IMR-90 (cell line): ENCODE results near the gene ANKUB1. TPM values are rescaled to one million over a fixed set of nuclear protein-coding genes. Genes with fewer than 3 reads are reported as not detected.

Experiments
- ATAC-seq: fragments of 200-7000 bp; cut with Tn5 transposase; 2 replicates; pipeline ENCODE4 v1.9.1; 2020; ENCODE audit warnings: low read depth, mild to moderate bottlenecking, moderate library complexity
- BruUV-seq: library from RNA; stranded (reverse); fragments of 400-500 nt; replicated peaks from 2 replicates; lab custom pipeline; 2021; lab: Mats Ljungman, UMichigan
- CTCF ChIA-PET: fragments of 300-600 bp; formaldehyde crosslinking; extraction: SDS; loops from one replicate; lab custom pipeline; 2021; ENCODE audit warnings: antibody characterized with exemption; lab: Yijun Ruan, JAX
- POLR2A ChIA-PET: fragments of 300-600 bp; sonication (Branson Sonifier 250); formaldehyde crosslinking; loops from one replicate; lab custom pipeline; 2022; ENCODE audit warnings: antibody characterized with exemption; ENCODE audit not compliant: unreplicated experiment; lab: Charles Lee
- DNase-seq: peaks from one replicate; pipeline ENCODE4 v3.0.0; 2013
- H2AFZ ChIP-seq: replicated peaks from 2 replicates; pipeline ENCODE3; 2013; ENCODE audit warnings: low read length, mild to moderate bottlenecking; ENCODE audit not compliant: poor library complexity
- H2AK5ac ChIP-seq: 2 replicates; pipeline ENCODE4 v1.6.1; 2013; ENCODE audit warnings: low read depth, low read length, inconsistent platforms
- H2AK9ac ChIP-seq: replicated peaks from 2 replicates; pipeline ENCODE3; 2013; ENCODE audit warnings: mild to moderate bottlenecking, low read depth, low read length, moderate library complexity; ENCODE audit not compliant: poor library complexity
- H2BK120ac ChIP-seq: 2 replicates; pipeline ENCODE4 v1.6.1; 2013; ENCODE audit warnings: low read depth, low read length, inconsistent platforms
- H2BK15ac ChIP-seq: 3 replicates; pipeline ENCODE4 v1.6.1; 2013; ENCODE audit warnings: low read depth, low read length, inconsistent platforms
- H2BK20ac ChIP-seq: 2 replicates; pipeline ENCODE4 v1.6.1; 2013; ENCODE audit warnings: low read depth, mild to moderate bottlenecking, inconsistent platforms, low read length, moderate library complexity
- H2BK5ac ChIP-seq: 2 replicates; pipeline ENCODE4 v1.6.1; 2013; ENCODE audit warnings: mild to moderate bottlenecking, low read depth, low read length, inconsistent platforms; ENCODE audit not compliant: poor library complexity, severe bottlenecking
- H3K14ac ChIP-seq: replicated peaks from 2 replicates; pipeline ENCODE4 v1.6.1; 2013; ENCODE audit warnings: low read depth, low read length, inconsistent platforms
- H3K18ac ChIP-seq: 2 replicates; pipeline ENCODE4 v1.6.1; 2013; ENCODE audit warnings: low read depth, low read length, control low read depth
- H3K23ac ChIP-seq: 2 replicates; pipeline ENCODE4 v1.6.1; 2013; ENCODE audit warnings: low read depth, low read length, inconsistent platforms
- H3K27ac ChIP-seq: 2 replicates; pipeline ENCODE4 v1.5.1; 2013; ENCODE audit warnings: mild to moderate bottlenecking, control low read depth, low read length; ENCODE audit not compliant: insufficient read depth
- H3K27me3 ChIP-seq: 2 replicates; pipeline ENCODE4 v1.6.1; 2013; ENCODE audit warnings: low read length; ENCODE audit not compliant: control insufficient read depth, insufficient read depth
- H3K36me3 ChIP-seq: 2 replicates; pipeline ENCODE4 v1.6.1; 2013; ENCODE audit warnings: low read length, mixed read lengths; ENCODE audit not compliant: control insufficient read depth, insufficient read depth
- H3K4ac ChIP-seq: 2 replicates; pipeline ENCODE4 v1.6.1; 2013; ENCODE audit warnings: low read depth, low read length, inconsistent platforms
- H3K4me1 ChIP-seq: 2 replicates; pipeline ENCODE4 v1.6.1; 2013; ENCODE audit warnings: low read length, mixed read lengths; ENCODE audit not compliant: control insufficient read depth, insufficient read depth
- H3K4me2 ChIP-seq: 2 replicates; pipeline ENCODE4 v1.6.1; 2013; ENCODE audit warnings: low read depth, mild to moderate bottlenecking, control low read depth, low read length, moderate library complexity
- H3K4me3 ChIP-seq: 2 replicates; pipeline ENCODE4 v1.5.1; 2013; ENCODE audit warnings: low read depth, mild to moderate bottlenecking, control low read depth, low read length, moderate library complexity; ENCODE audit not compliant: insufficient read depth
- H3K56ac ChIP-seq: 2 replicates; pipeline ENCODE4 v1.6.1; 2013; ENCODE audit warnings: low read length, inconsistent platforms; ENCODE audit not compliant: insufficient read depth; ENCODE audit errors: extremely low read depth
- H3K79me1 ChIP-seq, 2 experiments: 2 replicates each; pipeline ENCODE4 v1.6.1; 2013; ENCODE audit warnings: low read length in 2 of 2, inconsistent platforms in 1 of 2, low read depth in 1 of 2
- H3K9ac ChIP-seq: 2 replicates; pipeline ENCODE4 v1.6.1; 2013; ENCODE audit warnings: low read depth, low read length, control low read depth
- H3K9me1 ChIP-seq: 2 replicates; pipeline ENCODE4 v1.6.1; 2013; ENCODE audit warnings: low read length, inconsistent platforms; ENCODE audit not compliant: insufficient read depth
- H3K9me3 ChIP-seq: 2 replicates; pipeline ENCODE4 v1.6.1; 2013; ENCODE audit warnings: low read length; ENCODE audit not compliant: control insufficient read depth, insufficient read depth
- H4K20me1 ChIP-seq: 2 replicates; pipeline ENCODE4 v1.6.1; 2013; ENCODE audit warnings: low read length, inconsistent platforms; ENCODE audit not compliant: insufficient read depth
- H4K5ac ChIP-seq: 2 replicates; pipeline ENCODE4 v1.6.1; 2013; ENCODE audit warnings: mild to moderate bottlenecking, low read depth, low read length, control low read depth
- H4K8ac ChIP-seq, 2 experiments: 2 replicates each; pipeline ENCODE4 v1.6.1; 2013; ENCODE audit warnings: low read depth in 2 of 2, low read length in 2 of 2, control low read depth in 1 of 2, inconsistent platforms in 1 of 2
- H4K91ac ChIP-seq: 2 replicates; pipeline ENCODE4 v1.6.1; 2013; ENCODE audit warnings: low read depth, low read length, inconsistent platforms; ENCODE audit not compliant: insufficient read depth
- BHLHE40 ChIP-seq: fragments of 150-350 bp; IDR thresholded peaks from 2 replicates; pipeline ENCODE4 v1.6.1; 2016; ENCODE audit warnings: mild to moderate bottlenecking, low read depth, low read length
- CEBPB ChIP-seq: IDR thresholded peaks from 2 replicates; pipeline ENCODE4 v1.6.1; 2012; ENCODE audit warnings: low read depth, low read length, improper control_type of control experiment
- CHD1 ChIP-seq: IDR thresholded peaks from 2 replicates; pipeline ENCODE4 v1.6.1; 2012; ENCODE audit warnings: low read depth, low read length, improper control_type of control experiment
- CTCF ChIP-seq: conservative IDR thresholded peaks from 2 replicates; pipeline ENCODE4 v1.5.1; 2012; ENCODE audit warnings: mild to moderate bottlenecking, low read depth, low read length, improper control_type of control experiment
- ELK1 ChIP-seq: fragments of 150-350 bp; IDR thresholded peaks from 2 replicates; pipeline ENCODE4 v1.6.1; 2016; ENCODE audit warnings: low read depth, mild to moderate bottlenecking, low read length, moderate library complexity, borderline replicate concordance
- FOS ChIP-seq: fragments of 150-350 bp; IDR thresholded peaks from 2 replicates; pipeline ENCODE4 v1.6.1; 2016; ENCODE audit warnings: low read depth, low read length
- MAFK ChIP-seq: IDR thresholded peaks from 2 replicates; pipeline ENCODE4 v1.6.1; 2012; ENCODE audit warnings: low read depth, low read length, improper control_type of control experiment
- MAZ ChIP-seq: IDR thresholded peaks from 2 replicates; pipeline ENCODE4 v1.6.1; 2012; ENCODE audit warnings: low read depth, mild to moderate bottlenecking, low read length, improper control_type of control experiment, moderate library complexity, borderline replicate concordance
- MXI1 ChIP-seq: IDR thresholded peaks from 2 replicates; pipeline ENCODE4 v1.6.1; 2012; ENCODE audit warnings: low read depth, mild to moderate bottlenecking, low read length, moderate library complexity, borderline replicate concordance
- NFE2L2 ChIP-seq: fragments of 150-350 bp; IDR thresholded peaks from 2 replicates; pipeline ENCODE4 v1.6.1; 2016; ENCODE audit warnings: low read depth, mild to moderate bottlenecking, low read length
- POLR2A ChIP-seq: IDR thresholded peaks from 2 replicates; pipeline ENCODE4 v1.6.1; 2012; ENCODE audit warnings: mild to moderate bottlenecking, low read depth, low read length
- RAD21 ChIP-seq: IDR thresholded peaks from 2 replicates; pipeline ENCODE4 v1.6.1; 2012; ENCODE audit warnings: low read length, improper control_type of control experiment
- RCOR1 ChIP-seq: IDR thresholded peaks from 2 replicates; pipeline ENCODE4 v1.6.1; 2012; ENCODE audit warnings: mild to moderate bottlenecking, low read length, improper control_type of control experiment; ENCODE audit not compliant: insufficient replicate concordance
- RFX5 ChIP-seq: IDR thresholded peaks from 2 replicates; pipeline ENCODE4 v1.8.0; 2012; ENCODE audit warnings: low read depth, mild to moderate bottlenecking, low read length, moderate library complexity
- SMC3 ChIP-seq: fragments of 150-350 bp; IDR thresholded peaks from 2 replicates; pipeline ENCODE4 v1.6.1; 2016; ENCODE audit warnings: low read depth, mild to moderate bottlenecking, antibody characterized with exemption, low read length, moderate library complexity
- USF2 ChIP-seq: fragments of 150-350 bp; IDR thresholded peaks from 2 replicates; pipeline ENCODE4 v1.6.1; 2017; ENCODE audit warnings: mild to moderate bottlenecking, antibody characterized with exemption, low read length, low read depth
- WGBS, 2 experiments: methylation state at CpG; one replicate each; pipeline versions ENCODE4 v1.1.5 to v1.1.7; 2013; ENCODE audit warnings: missing lambda C conversion rate in 2 of 2; ENCODE audit not compliant: insufficient read length in 1 of 2; ENCODE audit errors: extremely low coverage in 2 of 2; 5-methylcytosine and 5-hydroxymethylcytosine counted together
- dilution Hi-C: fragments of 300-500 bp; cut with HindIII; formaldehyde crosslinking; loops from one replicate; pipeline ENCODE4 v1.14.3; 2018; ENCODE audit warnings: low sequenced_read_pairs; ENCODE audit not compliant: unreplicated experiment
- in situ Hi-C: fragments of 300-500 bp; cut with MboI; formaldehyde crosslinking; loops from 3 replicates; pipeline ENCODE4 v1.14.3; 2019; ENCODE audit warnings: low sequenced_read_pairs, inconsistent platforms, mixed read lengths
- intact Hi-C: fragments of 100-400 bp; cut with micrococcal nuclease; formaldehyde crosslinking; loops from 2 replicates; pipeline ENCODE4 v1.10.0; 2022
- polyA plus RNA-seq, 3 experiments: library from polyadenylated mRNA; depleted of rRNA; stranded (reverse); fragments of >200 nt; gene quantifications; 2 replicates each; pipeline ENCODE4 v1.2.3, GENCODE V29; 2012; ENCODE audit warnings: low replicate concordance in 1 of 3
- total RNA-seq: library from RNA; depleted of rRNA; stranded (reverse); fragments of >200 nt; gene quantifications from 2 replicates; pipeline ENCODE4 v1.2.3, GENCODE V29; 2012

Gene ANKUB1
- total and polyA plus RNA-seq, 2 of the 4 experiments (the other 2 are of a cell fraction), result not detected

- Histone ChIP-seq H3K9me3 (no peaks in the 10 kb centered on the region), H2BK15ac (peak overlapping the region; percentile 34; the same call in 1 of the 3 replicates), H2BK120ac (0 out of 2 replicates have a peak overlapping the region, but pooled peaks have one; percentile 8), H2AK9ac (no peak overlapping the region), H2AFZ (no peak overlapping the region), H3K56ac (no peak overlapping the region), H4K8ac (peak overlapping the region in 1 of 2 experiments; percentile 9; a peak in 1 of 4 replicates), H3K27ac (no peak overlapping the region), H3K27me3 (peaks cover 3% of the 10 kb centered on the region), H3K36me3 (no peaks in the 10 kb centered on the region), H2BK5ac (no peak overlapping the region), H2BK20ac (0 out of 2 replicates have a peak overlapping the region, but pooled peaks have one; percentile 38), H3K14ac (no peak overlapping the region; the same call in 1 of the 2 replicates), H4K20me1 (no peaks in the 10 kb centered on the region), H3K4me3 (no peak overlapping the region), H4K91ac (peak overlapping the region; percentile 32; the same call in 1 of the 2 replicates), H3K4ac (peak overlapping the region; percentile 11), H3K4me2 (no peak overlapping the region), H3K9me1 (peaks cover 4% of the 10 kb centered on the region), H3K79me1 (no peaks in the 10 kb centered on the region), H3K9ac (no peak overlapping the region), H3K4me1 (peaks cover 4% of the 10 kb centered on the region), H4K5ac (no peak overlapping the region), H3K18ac (no peak overlapping the region), H2AK5ac (peak overlapping the region; percentile 64), H3K23ac (no peak overlapping the region)
- WGBS, 2 experiments, result no CpG with 5 or more reads among the region's 2 CpGs
- in situ Hi-C loops, result no loop called here
- no TSS peak for BruUV-seq
- CTCF ChIA-PET, result interaction anchor here (1.1 to 2.8 kb wide), 2 partner anchors 36 to 278 kb away, joined by 3 to 15 read pairs; no protein-coding TSS in a partner anchor
- POLR2A ChIA-PET, result no interaction called here
- ATAC-seq, result no peak
- no peak for DNase-seq
- TF ChIP-seq USF2 (no peak), RAD21 (no peak), RCOR1 (no peak), BHLHE40 (no peak), SMC3 (no peak), MAFK (no peak), RFX5 (no peak), CTCF (no peak), FOS (no peak), NFE2L2 (no peak), MXI1 (no peak), MAZ (no peak), CEBPB (no peak), ELK1 (no peak), CHD1 (no peak), POLR2A (no peak)
- intact Hi-C loops, result no loop called here
- dilution Hi-C loops, result no loop called here
These were observed 19.5 kb downstream of the ANKUB1 start for GRCh38 chr3:149772861-149773260.
